D341Med (cell line): ENCODE data around the gene BAG5.

Experiments
- DNase-seq: peaks from one replicate; pipeline ENCODE4 v3.0.0; 2012; ENCODE audit warnings: low spot score

BAG5 gene

DNA sequence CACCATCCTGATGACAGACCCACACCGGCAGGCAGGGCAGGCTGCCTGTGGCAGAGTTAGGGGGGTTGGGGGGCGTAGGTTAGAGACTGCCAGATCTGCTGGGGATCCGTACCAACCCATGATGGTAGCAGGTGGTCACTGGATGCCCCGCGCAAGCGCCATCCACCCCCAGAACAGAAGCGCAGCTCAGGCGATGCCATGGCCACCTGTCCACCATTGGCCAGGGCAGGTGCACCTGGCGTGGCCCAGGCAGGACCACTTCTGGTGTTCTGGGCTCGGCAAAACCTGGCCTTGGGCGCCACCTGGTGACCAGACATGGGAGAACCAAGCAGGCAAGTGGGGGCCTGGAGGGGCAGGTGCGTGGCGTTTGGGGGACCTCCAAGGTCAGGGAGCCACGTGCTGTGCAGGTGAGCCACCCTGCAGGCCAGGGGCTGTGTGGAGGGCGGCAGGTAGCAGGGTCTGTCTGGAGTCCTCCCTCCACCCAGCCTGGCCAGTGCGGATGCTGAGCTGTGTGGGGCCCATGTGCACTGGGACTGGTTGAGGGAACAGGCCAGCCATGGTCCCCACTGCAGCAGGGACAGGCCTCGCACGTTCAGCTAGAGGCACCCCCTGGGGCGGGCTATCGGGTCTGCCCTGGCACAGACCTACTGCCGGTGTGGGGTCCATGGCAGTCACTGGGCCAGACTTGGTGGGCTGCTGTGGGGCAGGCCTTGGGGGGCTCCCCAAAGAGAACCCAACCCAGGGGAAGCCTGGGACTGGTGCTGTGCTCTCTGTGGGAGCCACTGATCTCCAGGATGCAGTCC is 15.6 kb downstream of the BAG5 start:
- peak; percentile 92 for DNase-seq

DNA sequence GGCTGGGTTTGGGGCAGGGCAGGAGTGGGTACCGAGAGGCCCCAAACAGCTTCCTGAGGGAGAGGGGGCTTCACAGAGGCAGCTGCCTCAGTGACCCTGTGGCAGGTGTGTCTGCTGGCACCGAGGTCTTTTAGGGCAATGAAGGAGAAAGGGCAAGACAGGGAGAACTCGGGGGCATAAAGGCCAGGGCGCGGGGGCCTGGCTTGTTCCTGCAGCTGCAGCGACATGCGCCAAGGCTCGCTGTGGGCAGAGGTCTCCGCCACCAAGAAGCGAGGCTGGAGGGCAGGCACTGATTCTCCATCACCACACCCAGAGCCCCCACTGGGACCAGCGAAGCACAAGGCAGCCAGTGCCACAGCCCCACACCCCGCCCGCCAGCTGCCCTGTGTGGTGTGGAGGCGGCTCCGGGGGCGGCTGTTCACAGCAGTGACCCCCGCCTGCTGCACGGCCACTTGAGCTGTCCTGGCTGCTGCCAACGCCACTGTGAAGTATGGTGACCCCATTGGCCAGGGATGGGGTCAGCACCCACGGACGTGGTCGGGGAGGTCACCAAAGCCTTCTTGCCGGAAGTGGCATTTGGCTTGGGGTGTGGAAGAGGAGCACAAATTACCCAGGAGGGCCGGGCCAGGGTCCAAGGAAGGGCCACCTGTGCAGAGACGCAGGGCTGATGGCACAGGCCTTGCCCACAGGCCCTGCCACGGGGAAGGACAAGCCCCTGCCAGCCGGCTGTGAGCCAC is 16.4 kb downstream of the BAG5 start:
- DNase-seq = no peak

- no peak for DNase-seq
These were observed 17.1 kb downstream of the BAG5 start for GRCh38 chr14:103545219-103545914.

- DNase-seq = no peak
These were observed 17.9 kb downstream of the BAG5 start for GRCh38 chr14:103544388-103545218.

DNA sequence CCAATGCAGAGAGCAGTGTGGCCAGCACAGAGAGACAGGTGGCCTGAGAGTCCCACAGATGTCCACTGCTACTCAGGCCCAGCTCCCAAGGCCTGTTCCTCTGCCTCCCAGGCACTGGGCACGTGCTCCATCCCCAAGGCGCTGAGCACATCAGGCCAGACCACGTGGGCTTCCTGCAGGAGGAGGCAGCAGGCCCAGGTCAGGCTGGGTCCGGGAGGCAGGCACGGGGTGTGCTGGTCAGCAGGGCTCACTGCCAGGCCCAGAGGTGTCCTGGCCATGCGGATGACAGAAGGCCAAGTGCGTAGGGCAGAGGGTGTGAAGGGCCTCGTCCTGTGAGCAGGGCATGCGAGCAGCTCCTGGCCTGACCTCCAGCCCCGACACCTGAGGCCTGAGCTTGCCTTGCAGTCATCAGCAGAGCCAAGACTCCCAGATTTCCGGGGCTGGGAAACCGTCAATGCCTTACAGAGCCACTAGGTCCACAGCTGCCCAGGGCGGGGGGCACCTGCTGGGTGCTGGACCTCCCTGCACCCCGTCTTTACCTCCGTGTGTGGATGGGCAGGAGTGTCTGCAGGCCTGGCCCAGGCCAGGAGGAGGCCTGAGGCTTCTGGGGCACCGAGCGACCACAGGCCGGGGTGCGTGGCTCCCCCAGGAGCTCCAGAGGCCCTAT is 18.6 kb downstream of the BAG5 start:
- DNase-seq = no peak

GRCh38 chr14:103543140-103543539 is 19.3 kb downstream of the BAG5 start:
- DNase-seq = no peak

- DNase-seq = no peak
These were observed 19.8 kb downstream of the BAG5 start for GRCh38 chr14:103542605-103543088.

GRCh38 chr14:103541709-103542604 is 20.5 kb downstream of the BAG5 start:
- DNase-seq = no peak

DNA sequence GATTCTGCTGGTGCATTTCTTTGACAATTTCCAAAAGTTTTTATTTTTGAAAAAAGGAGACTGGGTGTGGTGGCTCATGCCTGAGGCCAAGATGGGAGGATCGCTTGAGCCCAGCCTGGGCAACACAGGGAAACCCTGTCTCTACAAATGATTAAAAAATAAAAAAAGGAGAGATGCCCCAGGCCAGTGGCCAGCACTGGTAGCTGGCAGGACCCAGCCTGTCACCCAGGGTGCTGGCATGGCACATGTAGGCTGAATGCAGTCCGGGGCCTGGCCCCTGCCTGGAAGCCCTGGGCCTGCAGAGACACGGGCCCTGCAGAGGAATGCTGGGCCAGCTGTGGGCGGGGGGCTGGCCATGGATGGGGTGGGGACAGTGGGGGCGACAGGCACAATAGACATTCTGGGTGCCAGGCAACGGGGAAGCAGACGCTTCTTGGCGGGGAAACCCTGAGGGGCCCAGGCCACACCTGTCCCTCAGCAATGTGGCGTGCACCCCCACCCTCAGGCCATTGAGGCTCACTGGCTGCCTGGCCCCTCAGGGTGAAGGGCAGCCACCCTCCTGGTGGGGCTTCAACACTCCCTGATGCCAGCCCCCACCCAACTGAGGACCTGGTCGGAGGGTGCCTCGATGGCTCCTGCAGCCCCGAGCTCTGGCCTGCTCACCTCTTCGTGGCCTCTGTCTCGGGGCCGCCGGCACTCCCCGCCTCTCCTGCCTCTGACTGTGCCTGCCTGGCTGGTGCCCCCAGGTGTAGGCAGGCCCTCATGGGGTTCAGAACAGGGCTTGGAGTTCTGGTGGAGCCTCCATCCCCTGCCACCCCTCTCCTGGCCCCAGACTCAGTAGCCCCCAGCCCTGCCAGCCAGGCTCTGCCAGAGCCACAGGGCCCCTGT is 21.4 kb downstream of the BAG5 start:
- no peak for DNase-seq

DNA sequence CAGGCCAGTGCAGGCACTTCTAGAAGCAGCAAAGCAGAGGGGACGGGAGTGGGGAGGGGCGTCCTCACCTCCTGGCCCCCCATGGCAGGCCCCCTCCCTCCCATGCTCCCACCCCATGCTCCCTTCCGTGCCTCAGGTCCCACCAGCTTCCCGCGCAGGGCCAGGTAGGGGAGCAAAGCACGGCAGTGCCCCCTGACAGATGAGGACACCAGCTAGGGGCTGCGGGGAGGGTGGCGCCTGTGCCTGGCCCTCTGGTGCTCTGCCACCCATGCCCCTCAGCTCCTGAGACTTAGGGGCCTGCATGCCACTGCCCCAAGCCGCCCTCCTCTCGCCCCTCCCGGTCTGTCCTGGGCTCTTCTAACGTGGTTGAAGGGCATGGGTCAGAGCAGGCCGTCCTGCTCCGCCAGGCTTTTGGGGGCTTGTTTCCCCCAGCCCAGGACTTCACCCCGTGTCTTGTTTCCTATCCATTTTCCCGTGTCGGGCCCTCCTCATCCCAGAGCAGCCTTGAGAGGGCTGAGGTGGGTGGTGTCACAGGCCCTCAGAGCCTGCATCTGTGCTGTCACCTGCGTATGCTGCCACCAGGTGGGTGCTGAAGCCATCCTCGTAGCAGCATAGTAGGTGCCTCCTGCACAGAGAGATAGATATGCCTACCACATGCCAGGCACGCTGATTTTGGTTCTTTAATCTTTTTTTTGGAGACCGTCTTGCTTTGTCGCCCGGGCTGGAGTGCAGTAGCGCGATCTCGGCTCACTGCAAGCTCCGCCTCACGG is 23.2 kb downstream of the BAG5 start:
- no peak for DNase-seq

GRCh38 chr14:103538291-103539055 is 24.0 kb downstream of the BAG5 start:
- no peak for DNase-seq

DNA sequence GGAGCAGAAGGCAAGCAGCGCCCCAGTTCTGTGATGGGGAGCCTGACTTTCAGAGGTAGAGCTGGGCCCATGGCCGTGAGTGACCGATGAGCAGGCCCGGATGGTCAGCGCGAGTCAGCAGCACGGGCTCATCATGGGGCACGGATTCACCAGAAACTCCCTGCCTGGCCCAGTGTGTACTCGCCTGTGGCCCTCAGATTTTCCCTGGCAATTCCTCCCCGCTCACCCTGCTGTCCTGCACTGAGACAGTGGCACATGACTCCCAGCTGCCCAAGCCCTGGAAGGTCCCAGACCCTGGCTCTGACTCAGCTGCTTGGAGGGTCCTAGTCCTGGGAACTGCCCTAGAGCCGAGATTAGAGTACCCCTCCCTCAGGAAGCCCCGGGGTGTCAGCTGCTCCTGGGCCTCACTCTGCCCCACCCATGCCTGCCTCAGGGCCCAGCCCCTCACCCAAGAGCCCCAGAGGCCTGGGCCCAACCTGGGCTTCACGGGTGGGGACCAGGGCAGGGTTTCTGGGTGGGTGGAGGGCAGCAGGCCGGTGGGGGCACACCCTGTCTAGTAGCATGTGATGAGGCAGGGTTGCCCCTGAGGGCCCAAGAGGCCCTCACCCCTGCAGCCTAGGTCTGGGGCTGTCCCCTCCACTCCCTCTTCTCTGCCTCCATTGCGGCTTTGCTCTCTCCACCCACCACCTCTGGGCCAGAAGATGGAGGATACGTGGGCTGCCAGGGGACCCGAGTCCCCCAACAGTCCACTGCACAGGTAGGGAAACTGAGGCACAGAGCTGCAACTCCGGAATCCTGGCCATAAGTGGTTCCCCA is 25.1 kb downstream of the BAG5 start:
- DNase-seq = no peak

DNA sequence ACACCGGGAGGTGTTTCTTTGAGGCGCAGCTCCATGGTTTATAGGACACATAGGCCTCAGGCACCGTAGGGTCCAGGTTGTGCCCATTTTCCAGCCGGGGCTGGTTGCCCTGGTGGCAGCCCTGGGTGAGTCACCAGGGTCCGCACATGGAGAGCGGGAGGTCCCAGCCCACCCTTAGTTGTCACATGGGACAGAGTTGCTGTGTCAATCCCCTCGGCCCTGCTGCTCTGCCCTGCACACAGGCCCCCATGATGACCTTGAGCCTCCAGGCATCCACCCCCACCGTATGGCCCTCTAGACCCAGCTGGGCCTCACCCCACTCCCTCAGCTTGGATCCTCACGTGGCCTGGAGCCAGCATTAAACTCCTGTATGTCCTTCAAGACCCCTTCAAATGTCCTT is 25.8 kb downstream of the BAG5 start:
- DNase-seq = no peak

DNA sequence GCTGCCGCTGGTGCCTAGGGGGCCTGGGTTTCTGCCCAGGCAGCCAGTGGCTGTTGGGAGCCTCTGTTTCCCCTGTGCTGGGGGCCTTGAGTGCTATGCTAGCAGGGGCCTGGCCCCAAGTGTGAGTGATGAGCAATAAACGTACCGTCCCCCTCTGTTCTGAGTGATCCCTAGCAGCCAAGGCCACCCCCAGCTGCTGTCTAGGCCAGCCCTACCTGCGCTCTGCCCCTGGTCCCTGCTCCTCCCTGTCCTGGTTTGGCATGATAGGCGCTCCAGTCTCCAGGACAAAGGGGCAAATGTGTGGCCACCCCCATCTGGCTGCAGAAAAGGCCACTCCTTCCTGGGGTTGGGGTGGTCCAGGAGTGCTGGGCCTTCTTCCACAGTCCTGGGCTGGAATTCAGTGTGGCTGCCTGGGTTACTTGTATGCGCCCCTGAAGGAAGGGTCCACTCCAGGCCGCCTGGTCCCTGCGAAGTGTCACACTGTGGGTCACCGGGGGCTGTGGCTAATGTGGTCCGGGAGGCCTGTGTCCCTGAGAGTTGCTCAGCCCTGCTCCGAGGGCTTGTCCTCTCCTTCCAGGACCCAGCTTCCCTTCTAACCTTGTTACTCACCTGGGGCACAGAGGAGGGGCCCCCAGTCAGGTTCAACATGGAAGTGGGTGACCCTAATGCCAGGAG is 26.4 kb downstream of the BAG5 start:
- DNase-seq = no peak

GRCh38 chr14:103535081-103535890 is 27.2 kb downstream of the BAG5 start:
- no peak for DNase-seq
